Measurements from ENCODE around the gene DNAJC7.

GRCh38 chr17:42056635-42057034, 39.4 kb upstream of the DNAJC7 start:
- TF ChIP-seq CTCF (IDR thresholded peaks at IDR 0.05), result no peak
- TF ChIP-seq POLR2A (IDR thresholded peaks at IDR 0.05), result no peak
